NCI-H345 treated with DMSO at 0.1 percent for 48 hours (cell line): ENCODE data around the gene FGF14.

ENCODE experiments used
- DNase-seq: peaks from one replicate; lab custom pipeline; 2025; ENCODE audit not compliant: unreplicated experiment; lab: John Stamatoyannopoulos, UW

FGF14 gene

DNA sequence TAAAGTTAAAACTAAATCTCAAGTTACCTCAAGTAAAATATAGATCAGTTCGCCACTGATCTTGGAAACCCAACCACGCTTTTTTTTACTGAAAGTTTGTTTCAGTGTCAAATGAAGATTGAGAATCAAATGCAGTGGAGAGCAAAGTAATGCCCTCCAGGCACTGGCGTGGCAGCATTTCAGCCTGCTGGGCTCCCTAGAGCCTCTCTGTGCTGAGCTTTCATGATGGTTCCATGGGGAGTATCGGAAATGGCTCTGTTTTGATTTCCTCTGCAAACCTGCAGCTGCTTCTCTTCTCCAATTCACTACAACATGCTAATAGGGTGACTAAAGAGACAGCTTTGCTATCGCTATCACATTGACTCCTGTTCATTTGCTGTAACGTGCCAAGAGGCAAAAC is 141.6 kb downstream of the FGF14 start:
- DNase-seq = no peak

DNA sequence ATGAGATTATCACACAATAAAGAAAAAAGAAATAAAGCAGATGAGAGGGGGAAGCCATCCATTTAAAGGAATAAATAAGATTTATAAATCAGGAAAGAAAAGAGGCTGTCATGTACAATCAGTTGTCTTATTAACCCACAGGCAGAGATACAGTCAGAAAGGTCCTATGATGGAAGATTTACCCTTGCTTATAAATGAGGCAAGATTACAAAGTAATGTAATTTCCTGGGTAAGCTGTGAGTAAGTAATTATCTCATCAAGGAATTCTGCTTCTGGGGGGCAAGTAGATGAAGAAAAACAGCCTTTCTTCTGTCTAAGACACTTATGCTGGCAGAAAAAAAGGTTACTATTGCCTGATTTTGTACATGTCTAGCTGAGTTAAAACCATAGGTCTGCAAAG is 146.4 kb downstream of the FGF14 start:
- no peak for DNase-seq

- DNase-seq = no peak
Observed at GRCh38 chr13:102251817-102252216, 150.0 kb downstream of the FGF14 start.

- DNase-seq = no peak
Observed at GRCh38 chr13:102250448-102250847, 151.4 kb downstream of the FGF14 start.

DNA sequence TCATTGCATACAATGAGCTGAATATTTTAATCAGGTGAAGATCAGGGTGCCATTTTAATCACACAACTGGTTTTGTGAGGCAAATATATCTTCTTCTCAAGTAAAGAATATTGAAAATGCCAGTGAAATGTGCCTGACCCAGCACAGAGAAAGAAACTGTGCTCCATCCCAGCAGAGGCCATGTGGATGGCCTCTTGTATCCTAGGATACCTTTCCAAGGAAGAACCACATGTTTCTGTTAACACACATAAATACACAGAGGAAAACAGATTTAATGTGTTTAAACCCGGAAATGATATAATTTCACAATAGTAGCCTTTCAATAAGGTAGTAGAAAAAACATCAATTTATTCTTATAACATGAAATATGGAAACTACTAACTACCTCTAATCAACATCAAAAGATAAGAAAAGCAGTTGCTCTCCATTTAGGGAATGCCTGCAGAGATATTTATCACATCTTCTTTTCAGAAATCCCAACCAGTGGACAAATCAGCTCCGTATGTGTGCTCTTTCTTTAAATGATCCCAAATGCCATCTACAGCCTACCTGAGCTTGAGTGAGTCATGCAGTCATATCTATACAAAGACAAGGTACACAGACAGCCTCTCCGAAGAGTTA is 157.1 kb downstream of the FGF14 start:
- DNase-seq = no peak

DNA sequence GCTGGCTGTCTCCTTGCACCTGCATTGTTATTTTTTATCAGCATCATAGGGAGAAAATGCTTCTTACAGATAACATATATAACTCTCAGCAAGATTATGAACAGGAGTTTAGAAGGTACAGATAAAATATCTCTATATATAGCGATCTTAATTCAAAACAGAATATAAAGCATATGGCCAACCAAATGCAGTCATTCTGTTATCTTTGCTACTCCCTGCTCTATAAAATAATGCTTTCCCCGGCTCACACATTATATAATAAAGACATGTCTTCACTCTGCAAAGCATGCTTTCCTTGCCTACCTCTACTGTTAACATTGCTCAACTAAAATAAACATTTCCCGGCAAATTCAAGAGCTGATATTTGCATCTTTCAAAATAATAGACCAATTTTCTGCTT is 161.7 kb downstream of the FGF14 start:
- DNase-seq = no peak

GRCh38 chr13:102237230-102237629 is 164.6 kb downstream of the FGF14 start:
- DNase-seq = no peak

DNA sequence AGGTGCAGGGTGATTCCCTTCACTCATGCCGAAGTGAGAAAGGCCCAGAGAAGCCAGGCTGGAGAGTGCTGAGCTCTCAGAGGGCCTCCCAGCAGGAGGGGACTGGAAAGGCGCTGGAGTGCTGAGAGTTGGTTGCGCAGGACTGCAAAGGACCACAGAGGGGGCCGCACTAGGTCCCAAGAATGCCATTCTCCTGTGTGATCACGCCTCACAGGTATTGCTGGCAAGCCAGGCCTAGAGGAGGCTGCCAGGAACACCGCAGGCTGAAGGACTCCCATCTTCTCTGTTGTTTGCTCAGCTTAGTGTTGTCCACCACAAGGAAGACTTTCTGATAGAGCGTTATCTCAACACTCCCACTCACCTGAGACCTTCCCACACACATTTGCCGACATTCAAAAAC is 165.0 kb downstream of the FGF14 start:
- DNase-seq = no peak

DNA sequence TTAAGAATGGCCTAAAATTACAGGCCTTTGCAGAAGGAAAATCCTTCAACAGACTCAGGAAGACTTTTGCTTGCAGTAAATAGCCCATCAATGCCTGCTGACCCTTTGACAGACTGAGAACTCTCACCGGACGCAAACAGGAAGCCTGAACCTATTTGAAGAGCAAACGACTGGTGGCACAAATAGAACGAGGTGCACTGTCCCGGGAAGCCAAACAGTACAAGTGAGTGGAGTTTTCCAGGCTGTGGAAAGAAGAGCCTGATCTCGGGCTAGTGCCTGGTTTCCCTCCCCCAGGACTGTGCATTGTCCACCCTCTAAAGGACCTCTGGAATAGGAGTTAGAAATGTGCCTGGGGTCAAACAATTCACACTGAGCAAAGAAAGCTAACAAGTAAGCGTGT is 165.5 kb downstream of the FGF14 start:
- DNase-seq = no peak

DNA sequence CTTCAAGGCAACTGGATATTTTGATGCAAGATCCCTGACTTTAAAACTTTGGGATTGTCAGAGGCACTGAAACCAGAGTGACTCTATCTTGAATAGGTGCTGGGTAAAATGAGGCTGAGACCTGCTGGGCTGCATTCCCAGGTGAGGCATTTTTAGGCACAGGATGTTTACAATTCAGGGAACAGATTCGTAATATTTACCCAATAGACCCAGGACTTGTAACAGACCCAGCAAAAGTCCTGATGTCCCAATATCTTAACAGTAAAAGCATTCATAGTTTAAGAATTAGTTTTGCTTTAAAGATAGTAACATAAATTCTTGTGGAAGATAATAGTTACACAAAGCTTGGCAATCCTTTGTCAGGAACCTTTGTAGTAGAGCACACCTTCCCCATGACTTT is 166.2 kb downstream of the FGF14 start:
- DNase-seq = no peak

- DNase-seq = no peak
Observed at GRCh38 chr13:102234618-102235017, 167.2 kb downstream of the FGF14 start.

DNA sequence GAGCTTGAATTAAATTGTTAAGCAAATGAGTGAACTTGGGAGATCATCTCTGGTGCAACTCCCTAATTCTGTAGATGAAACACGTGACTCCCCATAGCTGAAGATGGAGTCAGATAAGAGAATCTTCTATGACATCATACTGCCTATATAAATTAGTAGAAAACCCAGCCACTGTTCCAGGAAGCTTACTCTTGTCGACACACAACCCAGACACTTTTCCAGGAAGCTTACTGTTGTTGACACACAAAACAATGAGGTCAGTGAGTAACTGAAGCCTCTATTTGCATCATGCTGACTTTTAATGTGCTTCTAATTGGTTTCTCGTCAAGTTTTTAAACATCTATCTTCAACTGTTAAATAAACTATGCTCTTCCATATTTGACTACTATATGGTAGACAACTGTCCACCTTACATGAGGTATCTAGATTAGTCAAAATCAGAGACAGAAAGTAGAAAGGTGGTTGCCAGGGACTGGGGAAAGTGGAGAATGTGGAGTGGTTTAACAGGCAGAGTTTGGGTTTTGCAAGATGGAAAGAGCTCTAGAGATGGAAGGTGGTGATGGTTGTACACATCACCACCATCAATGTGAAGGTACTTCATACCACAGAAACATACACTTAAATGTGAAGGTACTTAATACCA is 168.2 kb downstream of the FGF14 start:
- no peak for DNase-seq

DNA sequence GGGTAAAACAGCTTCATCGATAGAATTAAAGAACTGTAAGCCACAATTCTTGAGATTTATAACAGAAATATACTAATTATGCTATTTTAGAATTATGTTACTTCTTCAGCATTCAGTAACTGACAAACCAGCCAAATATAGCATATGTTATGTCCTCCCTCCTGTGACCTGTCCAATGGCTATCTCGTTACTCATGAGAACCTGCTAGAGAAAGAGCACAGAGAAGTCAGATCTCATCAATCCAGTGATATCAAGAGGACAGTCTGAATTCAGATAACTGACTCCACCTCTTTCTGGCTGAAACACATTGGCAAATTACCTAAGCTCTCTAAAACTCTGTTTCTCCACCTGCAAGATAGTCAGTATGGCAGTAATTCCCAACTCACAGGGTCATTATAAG is 170.4 kb downstream of the FGF14 start:
- no peak for DNase-seq

GRCh38 chr13:102227741-102228140 is 174.1 kb downstream of the FGF14 start:
- peak; percentile 61 for DNase-seq

GRCh38 chr13:102226591-102226990 is 175.3 kb downstream of the FGF14 start:
- DNase-seq = no peak

GRCh38 chr13:102225892-102226291 is 176.0 kb downstream of the FGF14 start:
- DNase-seq = no peak

GRCh38 chr13:102220681-102221228 is 181.1 kb downstream of the FGF14 start:
- DNase-seq = no peak

GRCh38 chr13:102214956-102215355 is 186.9 kb downstream of the FGF14 start:
- DNase-seq = no peak

DNA sequence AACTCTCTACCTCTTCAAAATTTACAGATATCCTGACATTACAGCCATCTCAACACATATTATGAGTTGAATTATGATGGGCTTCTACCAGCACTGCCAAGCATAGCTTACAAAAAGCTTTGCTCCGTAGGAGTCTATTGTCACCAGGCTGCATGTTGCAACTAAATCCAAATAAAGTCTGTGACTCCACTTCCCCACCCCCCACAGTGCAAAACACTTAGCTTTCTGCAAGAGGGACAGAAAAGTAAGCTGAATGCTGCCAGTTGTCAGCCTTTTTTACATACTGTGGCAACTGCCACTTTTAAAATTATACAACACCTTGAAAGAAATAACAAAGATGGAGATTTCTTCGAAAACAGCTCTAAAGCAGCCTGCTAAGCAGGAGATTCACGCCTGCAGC is 189.1 kb downstream of the FGF14 start:
- peak; percentile 79 for DNase-seq

- no peak for DNase-seq
Observed at GRCh38 chr13:102208347-102208746, 193.5 kb downstream of the FGF14 start.

DNA sequence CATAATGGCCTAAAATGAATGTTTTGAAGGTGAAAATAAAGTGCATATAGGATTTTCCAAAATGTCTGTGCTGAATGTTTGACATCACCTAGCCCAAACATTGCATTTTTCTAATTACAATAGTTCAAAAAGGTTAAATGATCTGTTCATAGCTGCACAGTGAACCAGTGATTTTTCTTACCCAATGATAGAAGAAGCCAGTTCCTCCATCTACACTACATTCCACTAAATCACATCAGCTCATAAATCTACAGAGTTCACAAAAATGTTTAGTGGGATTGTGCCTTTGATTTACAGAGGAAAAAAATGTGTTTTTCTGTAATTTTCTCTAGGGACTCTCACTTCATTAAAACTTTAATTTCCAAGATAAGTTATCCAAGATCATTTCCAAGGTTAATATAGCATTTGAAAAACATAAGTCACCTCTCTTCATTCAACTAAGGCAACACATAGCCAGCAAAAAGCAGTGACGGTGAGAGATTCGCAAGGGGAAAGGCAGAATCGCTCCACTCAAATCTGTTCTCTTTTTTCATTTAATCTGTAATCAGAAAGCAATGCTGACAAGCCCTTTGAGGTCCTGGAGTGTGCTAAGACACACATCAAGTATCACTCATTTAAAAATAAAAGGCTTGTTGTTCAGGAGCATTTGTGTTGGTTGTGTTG is 194.0 kb downstream of the FGF14 start:
- no peak for DNase-seq

- no peak for DNase-seq
Observed at GRCh38 chr13:102203718-102204117, 198.1 kb downstream of the FGF14 start.
